ENCODE measurements around the gene RGS14.

The RGS14 gene

GRCh38 chr5:177319913-177320588 lies 37.7 kb upstream of the RGS14 start:
- no peaks in the 10 kb centered on the region for H3K9me3 ChIP-seq (ENCODE audit: low read depth, low read length)
- H3K9ac ChIP-seq (ENCODE audit: insufficient read length), result no peak overlapping the region
- no peak for DNase-seq (ENCODE audit: low read depth, low spot score)
- no peaks in the 10 kb centered on the region for H3K36me3 ChIP-seq (ENCODE audit: insufficient read depth, low read length)
- TF ChIP-seq FOXP2 (optimal IDR thresholded peaks at IDR 0.05; ENCODE audit: control extremely low read depth, extremely low read length, insufficient read depth), result no peak
- TF ChIP-seq POLR2AphosphoS5 (IDR thresholded peaks at IDR 0.05; ENCODE audit: borderline replicate concordance, low read depth, low read length), result no peak
- TF ChIP-seq EZH2 (IDR thresholded peaks at IDR 0.05), result no peak
- H3K27ac ChIP-seq, result no peak overlapping the region
- no peak overlapping the region for H3K4me3 ChIP-seq

- no peak overlapping the region for H3K9ac ChIP-seq (ENCODE audit: insufficient read length)
- no peak for DNase-seq (ENCODE audit: low read depth, low spot score)
Observed at GRCh38 chr5:177320879-177321278, 36.8 kb upstream of the RGS14 start.

GRCh38 chr5:177325868-177326381 lies 31.8 kb upstream of the RGS14 start:
- DNase-seq (ENCODE audit: low read depth, low spot score), result no peak
- no peak overlapping the region for H3K4me3 ChIP-seq

More at GRCh38 chr5:177320879-177321278, 36.8 kb upstream of the RGS14 start:
- TF ChIP-seq FOXP2 (optimal IDR thresholded peaks at IDR 0.05; ENCODE audit: control extremely low read depth, extremely low read length, insufficient read depth) (no peak), EZH2 (IDR thresholded peaks at IDR 0.05) (no peak), POLR2AphosphoS5 (IDR thresholded peaks at IDR 0.05; ENCODE audit: borderline replicate concordance, low read depth, low read length) (no peak)
- no peak overlapping the region for H3K27ac ChIP-seq
- H3K36me3 ChIP-seq (ENCODE audit: insufficient read depth, low read length), result no peaks in the 10 kb centered on the region
- no peak overlapping the region for H3K4me3 ChIP-seq
- no peaks in the 10 kb centered on the region for H3K9me3 ChIP-seq (ENCODE audit: low read depth, low read length)

GRCh38 chr5:177327539-177328522 lies 29.9 kb upstream of the RGS14 start:
- Histone ChIP-seq H3K4me3 (no peak overlapping the region), H3K9ac (ENCODE audit: insufficient read length) (no peak overlapping the region), H3K27ac (no peak overlapping the region), H3K9me3 (ENCODE audit: low read depth, low read length) (no peaks in the 10 kb centered on the region), H3K36me3 (ENCODE audit: insufficient read depth, low read length) (peaks cover 3% of the 10 kb centered on the region; the same call in 1 of the 2 replicates)
- no peak for DNase-seq (ENCODE audit: low read depth, low spot score)
- TF ChIP-seq POLR2AphosphoS5 (IDR thresholded peaks at IDR 0.05; ENCODE audit: borderline replicate concordance, low read depth, low read length) (no peak), FOXP2 (optimal IDR thresholded peaks at IDR 0.05; ENCODE audit: control extremely low read depth, extremely low read length, insufficient read depth) (no peak), EZH2 (IDR thresholded peaks at IDR 0.05) (no peak)

More at GRCh38 chr5:177325868-177326381, 31.8 kb upstream of the RGS14 start:
- H3K9me3 ChIP-seq (ENCODE audit: low read depth, low read length), result no peaks in the 10 kb centered on the region
- TF ChIP-seq EZH2 (IDR thresholded peaks at IDR 0.05) (no peak), FOXP2 (optimal IDR thresholded peaks at IDR 0.05; ENCODE audit: control extremely low read depth, extremely low read length, insufficient read depth) (no peak), POLR2AphosphoS5 (IDR thresholded peaks at IDR 0.05; ENCODE audit: borderline replicate concordance, low read depth, low read length) (no peak)
- no peak overlapping the region for H3K27ac ChIP-seq
- H3K9ac ChIP-seq (ENCODE audit: insufficient read length), result no peak overlapping the region
- no peaks in the 10 kb centered on the region for H3K36me3 ChIP-seq (ENCODE audit: insufficient read depth, low read length)

GRCh38 chr5:177328545-177329231 lies 29.0 kb upstream of the RGS14 start:
- Histone ChIP-seq H3K9me3 (ENCODE audit: low read depth, low read length) (no peaks in the 10 kb centered on the region), H3K27ac (no peak overlapping the region), H3K4me3 (no peak overlapping the region), H3K36me3 (ENCODE audit: insufficient read depth, low read length) (peaks cover 11% of the 10 kb centered on the region; the same call in 1 of the 2 replicates), H3K9ac (ENCODE audit: insufficient read length) (no peak overlapping the region)
- DNase-seq (ENCODE audit: low read depth, low spot score), result no peak
- no peak for TF ChIP-seq FOXP2 (optimal IDR thresholded peaks at IDR 0.05; ENCODE audit: control extremely low read depth, extremely low read length, insufficient read depth)
- TF ChIP-seq EZH2 (IDR thresholded peaks at IDR 0.05), result no peak
- TF ChIP-seq POLR2AphosphoS5 (IDR thresholded peaks at IDR 0.05; ENCODE audit: borderline replicate concordance, low read depth, low read length), result no peak

GRCh38 chr5:177329883-177330282 lies 27.8 kb upstream of the RGS14 start:
- DNase-seq (ENCODE audit: low read depth, low spot score), result no peak
- no peak overlapping the region for H3K4me3 ChIP-seq
- no peak overlapping the region for H3K9ac ChIP-seq (ENCODE audit: insufficient read length)
- H3K36me3 ChIP-seq (ENCODE audit: insufficient read depth, low read length), result peaks cover 22% of the 10 kb centered on the region; the same call in 1 of the 2 replicates
- H3K9me3 ChIP-seq (ENCODE audit: low read depth, low read length), result no peaks in the 10 kb centered on the region
- TF ChIP-seq EZH2 (IDR thresholded peaks at IDR 0.05), result no peak
- H3K27ac ChIP-seq, result no peak overlapping the region

GRCh38 chr5:177330991-177331842 lies 26.5 kb upstream of the RGS14 start:
- no peaks in the 10 kb centered on the region for H3K9me3 ChIP-seq (ENCODE audit: low read depth, low read length)
- H3K36me3 ChIP-seq (ENCODE audit: insufficient read depth, low read length), result peaks cover 30% of the 10 kb centered on the region; the same call in 1 of the 2 replicates
- no peak overlapping the region for H3K9ac ChIP-seq (ENCODE audit: insufficient read length)
- H3K27ac ChIP-seq, result no peak overlapping the region
- H3K4me3 ChIP-seq, result no peak overlapping the region
- no peak for DNase-seq (ENCODE audit: low read depth, low spot score)
- TF ChIP-seq FOXP2 (optimal IDR thresholded peaks at IDR 0.05; ENCODE audit: control extremely low read depth, extremely low read length, insufficient read depth) (no peak), POLR2AphosphoS5 (IDR thresholded peaks at IDR 0.05; ENCODE audit: borderline replicate concordance, low read depth, low read length) (no peak), EZH2 (IDR thresholded peaks at IDR 0.05) (no peak)
